ENCODE data around the gene OSBPL1A.

- no peak for TF ChIP-seq CTCF (IDR thresholded peaks at IDR 0.05)
- TF ChIP-seq FOXP1 (CRISPR knock-in tag; IDR thresholded peaks at IDR 0.05; ENCODE audit: borderline replicate concordance): no peak
- TF ChIP-seq EMX1 (CRISPR knock-in tag; IDR thresholded peaks at IDR 0.05): no peak
- TF ChIP-seq SP1 (CRISPR knock-in tag; conservative IDR thresholded peaks at IDR 0.05): no peak
These were observed 56.3 kb downstream of the OSBPL1A start for GRCh38 chr18:24341361-24341760.

All from WTC11 (cell line).